WTC11 (cell line): Measurements from ENCODE around the gene YARS1. TPM values are rescaled to one million over a fixed set of nuclear protein-coding genes. Genes with fewer than 3 reads are reported as not detected.
"Not testable (repeated sequence)": the region's sequence is repeated elsewhere in the genome, so short reads cannot be mapped to it uniquely, and the experiment has no call there.

ENCODE experiments used
- ATAC-seq: fragments of 200-7000 bp; cut with Tn5 transposase; 2 replicates; pipeline ENCODE4 v1.10.0; 2021; ENCODE audit warnings: mild to moderate bottlenecking, moderate library complexity
- CTCF ChIA-PET: fragments of 300-600 bp; sonication (Branson Sonifier 250); formaldehyde crosslinking; loops from one replicate; lab custom pipeline; 2021; ENCODE audit warnings: antibody characterized with exemption; lab: Charles Lee
- POLR2A ChIA-PET: fragments of 350-600 bp; sonication (Branson Sonifier 250); formaldehyde crosslinking; loops from one replicate; lab custom pipeline; 2021; ENCODE audit warnings: antibody characterized with exemption; lab: Charles Lee
- DNase-seq: peaks from one replicate; pipeline ENCODE4 v3.0.0; 2021; ENCODE audit warnings: low spot score
- H3K27ac Mint-ChIP-seq: 2 replicates; pipeline ENCODE4 v1.8.0; 2021; ENCODE audit warnings: mixed read lengths
- H3K27me3 Mint-ChIP-seq: 2 replicates; pipeline ENCODE4 v1.8.0; 2021; ENCODE audit warnings: low read depth, mild to moderate bottlenecking, moderate library complexity, mixed read lengths
- H3K36me3 Mint-ChIP-seq: 2 replicates; pipeline ENCODE4 v1.8.0; 2021; ENCODE audit warnings: mixed read lengths
- H3K4me1 Mint-ChIP-seq: 2 replicates; pipeline ENCODE4 v1.8.0; 2022; ENCODE audit warnings: mixed read lengths
- H3K4me3 Mint-ChIP-seq: 2 replicates; pipeline ENCODE4 v1.8.0; 2021; ENCODE audit warnings: mild to moderate bottlenecking, moderate library complexity, mixed read lengths
- H3K9me3 Mint-ChIP-seq: 2 replicates; pipeline ENCODE4 v1.8.0; 2021; ENCODE audit warnings: mixed read lengths
- CDX4 ChIP-seq: fragments of 250-450 bp; sonication (Bioruptor Pico); IDR thresholded peaks from 2 replicates; pipeline ENCODE4 v1.9.0; 2021; ENCODE audit warnings: moderate library complexity, mild to moderate bottlenecking, inconsistent platforms, borderline replicate concordance
- CREB1 ChIP-seq: sonication (generic); formaldehyde crosslinking; IDR thresholded peaks from 2 replicates; pipeline ENCODE4 v1.8.0; 2023; ENCODE audit warnings: mild to moderate bottlenecking, missing genetic modification reagents
- CREM ChIP-seq: sonication (generic); formaldehyde crosslinking; IDR thresholded peaks from 2 replicates; pipeline ENCODE4 v1.8.1; 2022; ENCODE audit warnings: mild to moderate bottlenecking, missing genetic modification reagents, moderate library complexity
- E2F1 ChIP-seq: sonication (generic); formaldehyde crosslinking; IDR thresholded peaks from 2 replicates; pipeline ENCODE4 v1.8.0; 2022; ENCODE audit warnings: mild to moderate bottlenecking, missing genetic modification reagents
- FOXK1 ChIP-seq: sonication (generic); formaldehyde crosslinking; IDR thresholded peaks from 2 replicates; pipeline ENCODE4 v1.8.0; 2022; ENCODE audit warnings: mild to moderate bottlenecking, moderate library complexity, missing genetic modification reagents
- GABPB1 ChIP-seq: sonication (generic); formaldehyde crosslinking; IDR thresholded peaks from 2 replicates; pipeline ENCODE4 v1.8.1; 2023; ENCODE audit warnings: mild to moderate bottlenecking, missing genetic modification reagents
- HMGXB4 ChIP-seq: sonication (generic); formaldehyde crosslinking; IDR thresholded peaks from 2 replicates; pipeline ENCODE4 v1.8.1; 2023; ENCODE audit warnings: mild to moderate bottlenecking, moderate library complexity, missing genetic modification reagents
- IRF2 ChIP-seq: sonication (generic); formaldehyde crosslinking; IDR thresholded peaks from 2 replicates; pipeline ENCODE4 v1.8.0; 2022; ENCODE audit warnings: low read depth, missing genetic modification reagents, borderline replicate concordance
- MYBL2 ChIP-seq: sonication (generic); formaldehyde crosslinking; IDR thresholded peaks from 2 replicates; pipeline ENCODE4 v1.8.1; 2023; ENCODE audit warnings: mild to moderate bottlenecking, moderate library complexity, missing genetic modification reagents
- NFATC4 ChIP-seq: fragments of 250-450 bp; sonication (Bioruptor Pico); IDR thresholded peaks from 2 replicates; pipeline ENCODE4 v1.9.0; 2021; ENCODE audit warnings: mild to moderate bottlenecking
- NFE2L1 ChIP-seq: sonication (generic); formaldehyde crosslinking; IDR thresholded peaks from 2 replicates; pipeline ENCODE4 v1.8.1; 2023; ENCODE audit warnings: missing genetic modification reagents
- NR1H2 ChIP-seq: sonication (generic); formaldehyde crosslinking; IDR thresholded peaks from 2 replicates; pipeline ENCODE4 v1.9.0; 2021; ENCODE audit warnings: mild to moderate bottlenecking, moderate library complexity, missing genetic modification reagents
- NR2C2 ChIP-seq: sonication (generic); formaldehyde crosslinking; IDR thresholded peaks from 2 replicates; pipeline ENCODE4 v1.8.0; 2022; ENCODE audit warnings: mild to moderate bottlenecking, missing genetic modification reagents
- RELA ChIP-seq: sonication (generic); formaldehyde crosslinking; IDR thresholded peaks from 2 replicates; pipeline ENCODE4 v1.8.1; 2022; ENCODE audit warnings: missing genetic modification reagents, mild to moderate bottlenecking, borderline replicate concordance
- RORB ChIP-seq: fragments of 250-450 bp; sonication (Bioruptor Pico); IDR thresholded peaks from 2 replicates; pipeline ENCODE4 v1.9.0; 2021; ENCODE audit warnings: mild to moderate bottlenecking
- TCF7 ChIP-seq: sonication (generic); formaldehyde crosslinking; IDR thresholded peaks from 2 replicates; pipeline ENCODE4 v1.8.0; 2022; ENCODE audit warnings: mild to moderate bottlenecking, low read depth, missing genetic modification reagents, moderate library complexity
- TEAD4 ChIP-seq: sonication (generic); formaldehyde crosslinking; IDR thresholded peaks from 2 replicates; pipeline ENCODE4 v1.8.0; 2022; ENCODE audit warnings: mild to moderate bottlenecking, missing genetic modification reagents
- USF1 ChIP-seq: sonication (generic); formaldehyde crosslinking; IDR thresholded peaks from 2 replicates; pipeline ENCODE4 v1.8.0; 2022; ENCODE audit warnings: mild to moderate bottlenecking, missing genetic modification reagents
- ZNF138 ChIP-seq: sonication (generic); formaldehyde crosslinking; conservative IDR thresholded peaks from 2 replicates; pipeline ENCODE4 v1.8.1; 2022; ENCODE audit warnings: mild to moderate bottlenecking, moderate library complexity, missing genetic modification reagents
- ZNF232 ChIP-seq: sonication (generic); formaldehyde crosslinking; IDR thresholded peaks from 2 replicates; pipeline ENCODE4 v1.8.0; 2022; ENCODE audit warnings: mild to moderate bottlenecking, missing genetic modification reagents
- ZNF671 ChIP-seq: fragments of 250-450 bp; sonication (Bioruptor Pico); IDR thresholded peaks from 2 replicates; pipeline ENCODE4 v1.8.0; 2021; ENCODE audit warnings: mild to moderate bottlenecking
- total RNA-seq: library from RNA; stranded (reverse); gene quantifications from 3 replicates; pipeline ENCODE4 v1.2.3, GENCODE V29; 2021
- TF ChIP-seq, protein P1 (sequence below): fragments of 250-450 bp; sonication (Bioruptor Pico); IDR thresholded peaks from 2 replicates; pipeline ENCODE4 v1.9.0; 2021; ENCODE audit warnings: mild to moderate bottlenecking
- TF ChIP-seq, protein P2 (sequence below): sonication (generic); formaldehyde crosslinking; conservative IDR thresholded peaks from 2 replicates; pipeline ENCODE4 v1.8.1; 2022; ENCODE audit warnings: mild to moderate bottlenecking, missing genetic modification reagents
- TF ChIP-seq, protein P3 (sequence below): sonication (generic); formaldehyde crosslinking; conservative IDR thresholded peaks from 2 replicates; pipeline ENCODE4 v1.8.1; 2023; ENCODE audit warnings: mild to moderate bottlenecking, low read depth, missing genetic modification reagents, moderate library complexity

YARS1 gene
- total RNA-seq, 1 experiment from 2014 or later = 197 TPM

GRCh38 chr1:32808580-32808979 is 8.6 kb downstream of the YARS1 start:
- DNase-seq (no peak), ATAC-seq (no peak)
- ChIA-PET POLR2A (no interaction called here), CTCF (no interaction called here)
- Mint-ChIP-seq H3K27me3 (no peaks in the 10 kb centered on the region), H3K4me3 (no peak overlapping the region), H3K4me1 (peaks cover 26% of the 10 kb centered on the region), H3K27ac (no peak overlapping the region; the same call in 1 of the 2 replicates), H3K36me3 (peaks cover 79% of the 10 kb centered on the region), H3K9me3 (peaks cover 8% of the 10 kb centered on the region)
- TF ChIP-seq MYBL2 (no peak), RELA (CRISPR knock-in tag) (no peak)

GRCh38 chr1:32806910-32807523 is 10.1 kb downstream of the YARS1 start:
- ChIA-PET CTCF (interaction anchor here (0.8 kb wide), 1 partner anchor 286 kb away, joined by 4 read pairs; no protein-coding TSS in a partner anchor), POLR2A (no interaction called here)
- peaks cover 91% of the 10 kb centered on the region for H3K36me3 Mint-ChIP-seq
- H3K4me3 Mint-ChIP-seq = no peak overlapping the region
- no peak for ATAC-seq
- TF ChIP-seq NR1H2 (CRISPR knock-in tag) (no peak), CDX4 (CRISPR knock-in tag) (no peak), HMGXB4 (CRISPR knock-in tag) (no peak), NFATC4 (CRISPR knock-in tag) (no peak), TCF7 (CRISPR knock-in tag) (no peak), NR2C2 (no peak), NFE2L1 (CRISPR knock-in tag) (no peak), ZNF671 (CRISPR knock-in tag) (no peak), RORB (CRISPR knock-in tag) (no peak), CREB1 (CRISPR knock-in tag) (no peak), ZNF138 (CRISPR knock-in tag) (no peak), ZNF232 (no peak)
- TF ChIP-seq, protein P1, sequence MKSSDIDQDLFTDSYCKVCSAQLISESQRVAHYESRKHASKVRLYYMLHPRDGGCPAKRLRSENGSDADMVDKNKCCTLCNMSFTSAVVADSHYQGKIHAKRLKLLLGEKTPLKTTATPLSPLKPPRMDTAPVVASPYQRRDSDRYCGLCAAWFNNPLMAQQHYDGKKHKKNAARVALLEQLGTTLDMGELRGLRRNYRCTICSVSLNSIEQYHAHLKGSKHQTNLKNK (CRISPR knock-in tag) = no peak
- TF ChIP-seq, protein P2, sequence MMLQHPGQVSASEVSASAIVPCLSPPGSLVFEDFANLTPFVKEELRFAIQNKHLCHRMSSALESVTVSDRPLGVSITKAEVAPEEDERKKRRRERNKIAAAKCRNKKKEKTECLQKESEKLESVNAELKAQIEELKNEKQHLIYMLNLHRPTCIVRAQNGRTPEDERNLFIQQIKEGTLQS (CRISPR knock-in tag) = no peak
- TF ChIP-seq, protein P3, sequence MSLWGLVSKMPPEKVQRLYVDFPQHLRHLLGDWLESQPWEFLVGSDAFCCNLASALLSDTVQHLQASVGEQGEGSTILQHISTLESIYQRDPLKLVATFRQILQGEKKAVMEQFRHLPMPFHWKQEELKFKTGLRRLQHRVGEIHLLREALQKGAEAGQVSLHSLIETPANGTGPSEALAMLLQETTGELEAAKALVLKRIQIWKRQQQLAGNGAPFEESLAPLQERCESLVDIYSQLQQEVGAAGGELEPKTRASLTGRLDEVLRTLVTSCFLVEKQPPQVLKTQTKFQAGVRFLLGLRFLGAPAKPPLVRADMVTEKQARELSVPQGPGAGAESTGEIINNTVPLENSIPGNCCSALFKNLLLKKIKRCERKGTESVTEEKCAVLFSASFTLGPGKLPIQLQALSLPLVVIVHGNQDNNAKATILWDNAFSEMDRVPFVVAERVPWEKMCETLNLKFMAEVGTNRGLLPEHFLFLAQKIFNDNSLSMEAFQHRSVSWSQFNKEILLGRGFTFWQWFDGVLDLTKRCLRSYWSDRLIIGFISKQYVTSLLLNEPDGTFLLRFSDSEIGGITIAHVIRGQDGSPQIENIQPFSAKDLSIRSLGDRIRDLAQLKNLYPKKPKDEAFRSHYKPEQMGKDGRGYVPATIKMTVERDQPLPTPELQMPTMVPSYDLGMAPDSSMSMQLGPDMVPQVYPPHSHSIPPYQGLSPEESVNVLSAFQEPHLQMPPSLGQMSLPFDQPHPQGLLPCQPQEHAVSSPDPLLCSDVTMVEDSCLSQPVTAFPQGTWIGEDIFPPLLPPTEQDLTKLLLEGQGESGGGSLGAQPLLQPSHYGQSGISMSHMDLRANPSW (CRISPR knock-in tag) = no peak
- H3K27me3 Mint-ChIP-seq = no peaks in the 10 kb centered on the region
- H3K27ac Mint-ChIP-seq = no peak overlapping the region
- DNase-seq = no peak
- H3K9me3 Mint-ChIP-seq = peaks cover 8% of the 10 kb centered on the region
- peaks cover 10% of the 10 kb centered on the region for H3K4me1 Mint-ChIP-seq

- H3K4me1 Mint-ChIP-seq = peaks cover 4% of the 10 kb centered on the region; the same call in 1 of the 2 replicates
- ChIA-PET POLR2A (no interaction called here), CTCF (interaction anchor here (0.8 kb wide), 1 partner anchor 286 kb away, joined by 4 read pairs; no protein-coding TSS in a partner anchor)
- peaks cover 89% of the 10 kb centered on the region for H3K36me3 Mint-ChIP-seq
- H3K9me3 Mint-ChIP-seq = peaks cover 8% of the 10 kb centered on the region
- ATAC-seq (no peak), DNase-seq (no peak)
- H3K4me3 Mint-ChIP-seq = no peak overlapping the region
- H3K27me3 Mint-ChIP-seq = no peaks in the 10 kb centered on the region
- TF ChIP-seq IRF2 (CRISPR knock-in tag) = no peak
- no peak for TF ChIP-seq TEAD4 (CRISPR knock-in tag)
- no peak for TF ChIP-seq USF1
- no peak for TF ChIP-seq E2F1 (CRISPR knock-in tag)
- TF ChIP-seq GABPB1 = no peak
- no peak for TF ChIP-seq FOXK1 (CRISPR knock-in tag)
- no peak for TF ChIP-seq CREB1 (CRISPR knock-in tag)
- TF ChIP-seq ZNF232 = no peak
- no peak for TF ChIP-seq CREM (CRISPR knock-in tag)
- H3K27ac Mint-ChIP-seq = no peak overlapping the region
These were observed 10.9 kb downstream of the YARS1 start for GRCh38 chr1:32806290-32806689.

DNA sequence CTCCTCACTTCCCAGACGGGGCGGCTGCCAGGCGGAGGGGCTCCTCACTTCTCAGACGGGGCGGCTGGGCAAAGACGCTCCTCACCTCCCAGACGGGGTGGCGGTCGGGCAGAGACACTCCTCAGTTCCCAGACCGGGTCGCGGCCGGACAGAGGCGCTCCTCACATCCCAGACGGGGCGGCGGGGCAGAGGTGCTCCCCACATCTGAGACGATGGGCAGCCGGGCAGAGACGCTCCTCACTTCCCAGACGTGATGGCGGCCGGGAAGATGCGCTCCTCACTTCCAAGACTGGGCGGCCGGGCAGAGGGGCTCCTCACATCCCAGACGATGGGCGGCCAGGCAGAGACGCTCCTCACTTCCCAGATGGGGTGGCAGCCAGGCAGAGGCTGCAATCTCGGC is 12.7 kb downstream of the YARS1 start:
- H3K9me3 Mint-ChIP-seq, H3K4me1 Mint-ChIP-seq, H3K27ac Mint-ChIP-seq, H3K4me3 Mint-ChIP-seq, DNase-seq, CTCF ChIA-PET, ATAC-seq, POLR2A ChIA-PET, H3K27me3 Mint-ChIP-seq: not testable (repeated sequence)
- peaks cover 79% of the 10 kb centered on the region for H3K36me3 Mint-ChIP-seq
